HG02759 (cell line): ENCODE results near the gene EML3.

Experiments used
- ATAC-seq: cut with Tn5 transposase; IDR thresholded peaks from one replicate; pipeline ENCODE4 v1.9.1; 2021; ENCODE audit warnings: mild to moderate bottlenecking, moderate library complexity; ENCODE audit not compliant: unreplicated experiment

EML3 gene

GRCh38 chr11:62553839-62554361 lies 58.7 kb downstream of the EML3 start:
- ATAC-seq: no peak

- ATAC-seq: no peak
Measured at GRCh38 chr11:62553080-62553838, 59.3 kb downstream of the EML3 start.

- no peak for ATAC-seq
Measured at GRCh38 chr11:62552485-62553079, 60.0 kb downstream of the EML3 start.
